ENCODE results near the gene OLFML2A. TPM values are rescaled to one million over a fixed set of nuclear protein-coding genes. Genes with fewer than 3 reads are reported as not detected.

The OLFML2A gene
- total RNA-seq, 1 experiment from 2014 or later, result 6.7 TPM

- no peak for TF ChIP-seq ZNF532 (CRISPR knock-in tag; IDR thresholded peaks at IDR 0.05; ENCODE audit: borderline replicate concordance)
These were observed 79.2 kb downstream of the OLFML2A start (continued) for GRCh38 chr9:124855944-124856765.

GRCh38 chr9:124857533-124858162 lies 80.7 kb downstream of the OLFML2A start:
- peaks cover 44% of the 10 kb centered on the region for H3K36me3 Mint-ChIP-seq
- H3K27me3 Mint-ChIP-seq (ENCODE audit: low read depth), result no peaks in the 10 kb centered on the region
- H3K9me3 Mint-ChIP-seq, result no peaks in the 10 kb centered on the region
- peaks cover 16% of the 10 kb centered on the region for H3K4me1 Mint-ChIP-seq
- H3K27ac Mint-ChIP-seq, result peak overlapping the region; percentile 77; the same call in 1 of the 2 replicates
- DNase-seq (ENCODE audit: low spot score) (no peak), ATAC-seq (no peak)
- ChIA-PET POLR2A (interaction anchor here (0.5 to 1.7 kb wide), 2 partner anchors 22 to 51 kb away, joined by 7 read pairs; no protein-coding TSS in a partner anchor), CTCF (interaction anchor here (9.8 to 12.9 kb wide), 2 partner anchors 16 to 83 kb away, joined by 283 to 935 read pairs; partner anchors contain the start of genes NR6A1 and OLFML2A)
- no peak overlapping the region for H3K4me3 Mint-ChIP-seq
- TF ChIP-seq ATF6 (CRISPR knock-in tag; IDR thresholded peaks at IDR 0.05) (no peak), ZNF396 (CRISPR knock-in tag; IDR thresholded peaks at IDR 0.05; ENCODE audit: borderline replicate concordance) (no peak), EMX1 (CRISPR knock-in tag; IDR thresholded peaks at IDR 0.05) (no peak), ZMAT4 (CRISPR knock-in tag; IDR thresholded peaks at IDR 0.05) (no peak), FOXJ3 (CRISPR knock-in tag; IDR thresholded peaks at IDR 0.05; ENCODE audit: borderline replicate concordance) (no peak), ZNF671 (CRISPR knock-in tag; IDR thresholded peaks at IDR 0.05) (no peak), USF1 (CRISPR knock-in tag; IDR thresholded peaks at IDR 0.05) (no peak), JAZF1 (CRISPR knock-in tag; IDR thresholded peaks at IDR 0.05) (no peak), ERG (CRISPR knock-in tag; IDR thresholded peaks at IDR 0.05) (no peak), JUN (CRISPR knock-in tag; IDR thresholded peaks at IDR 0.05) (no peak), FOXP1 (CRISPR knock-in tag; IDR thresholded peaks at IDR 0.05; ENCODE audit: borderline replicate concordance) (no peak), PRDM15 (CRISPR knock-in tag; IDR thresholded peaks at IDR 0.05) (no peak), NR1H2 (CRISPR knock-in tag; IDR thresholded peaks at IDR 0.05) (no peak), ATF2 (CRISPR knock-in tag; IDR thresholded peaks at IDR 0.05; ENCODE audit: borderline replicate concordance, low read depth) (no peak), NR3C1 (CRISPR knock-in tag; conservative IDR thresholded peaks at IDR 0.05; ENCODE audit: low read depth) (no peak), FOXP4 (CRISPR knock-in tag; IDR thresholded peaks at IDR 0.05) (no peak)

All from WTC11 (cell line).